Loucy (cell line): ENCODE data around the gene SLC52A1.

Experiments used
- H2AFZ ChIP-seq: fragments of 200-600 bp; sonication (generic); 2 replicates; pipeline ENCODE4 v1.6.0; 2016; ENCODE audit warnings: antibody characterized with exemption, mild to moderate bottlenecking, low read length, moderate library complexity
- H3F3A ChIP-seq: fragments of 200-600 bp; 2 replicates; pipeline ENCODE4 v1.6.0; 2016; ENCODE audit warnings: antibody characterized with exemption, low read depth, mild to moderate bottlenecking
- H3K27me3 ChIP-seq: fragments of 200-600 bp; sonication (generic); 2 replicates; pipeline ENCODE4 v1.6.1; 2014; ENCODE audit warnings: low read length, mild to moderate bottlenecking; ENCODE audit not compliant: insufficient read depth, poor library complexity, severe bottlenecking
- H3K36me3 ChIP-seq: fragments of 200-600 bp; sonication (generic); 2 replicates; pipeline ENCODE4 v1.6.1; 2016; ENCODE audit warnings: low read length; ENCODE audit not compliant: insufficient read depth
- H3K4me1 ChIP-seq: fragments of 200-600 bp; sonication (generic); 2 replicates; pipeline ENCODE4 v1.5.1; 2014; ENCODE audit warnings: low read length, mild to moderate bottlenecking; ENCODE audit not compliant: insufficient read depth, poor library complexity, severe bottlenecking
- H3K4me2 ChIP-seq: fragments of 200-600 bp; sonication (generic); 2 replicates; pipeline ENCODE4 v1.6.0; 2014; ENCODE audit warnings: antibody characterized with exemption, low read length, low read depth, mild to moderate bottlenecking; ENCODE audit not compliant: poor library complexity, severe bottlenecking
- H3K4me3 ChIP-seq: fragments of 200-600 bp; sonication (generic); 2 replicates; pipeline ENCODE4 v1.5.1; 2014; ENCODE audit warnings: low read length, mild to moderate bottlenecking, mixed read lengths; ENCODE audit not compliant: poor library complexity, severe bottlenecking
- H3K79me2 ChIP-seq: fragments of 200-600 bp; sonication (generic); 2 replicates; pipeline ENCODE4 v1.6.1; 2014; ENCODE audit warnings: low read length; ENCODE audit not compliant: insufficient read depth
- H3K9ac ChIP-seq: fragments of 200-600 bp; sonication (generic); 2 replicates; pipeline ENCODE4 v1.6.0; 2014; ENCODE audit warnings: mild to moderate bottlenecking, low read depth, low read length, moderate library complexity; ENCODE audit not compliant: poor library complexity, severe bottlenecking
- H3K9me2 ChIP-seq: fragments of 200-600 bp; sonication (generic); replicated peaks from 2 replicates; pipeline ENCODE4 v1.6.1; 2016; ENCODE audit warnings: low read depth, low read length, mixed read lengths
- H3K9me3 ChIP-seq: fragments of 200-600 bp; sonication (generic); 2 replicates; pipeline ENCODE4 v1.6.1; 2014; ENCODE audit warnings: mild to moderate bottlenecking, antibody characterized with exemption, low read length, low read depth; ENCODE audit not compliant: insufficient read depth
- H4K20me1 ChIP-seq: fragments of 200-600 bp; sonication (generic); 2 replicates; pipeline ENCODE4 v1.6.0; 2014; ENCODE audit warnings: antibody characterized with exemption, low read length, mild to moderate bottlenecking; ENCODE audit not compliant: insufficient read depth, poor library complexity, severe bottlenecking
- EZH2phosphoT487 ChIP-seq: fragments of 200-600 bp; IDR thresholded peaks from 2 replicates; pipeline ENCODE4 v1.6.1; 2018; ENCODE audit warnings: antibody characterized with exemption, mild to moderate bottlenecking, moderate library complexity, borderline replicate concordance
- TF ChIP-seq, protein P1 (sequence below): fragments of 200-600 bp; sonication (generic); conservative IDR thresholded peaks from 2 replicates; pipeline ENCODE4 v1.5.1; 2014; ENCODE audit warnings: mild to moderate bottlenecking, antibody characterized with exemption, low read length

The SLC52A1 gene

DNA sequence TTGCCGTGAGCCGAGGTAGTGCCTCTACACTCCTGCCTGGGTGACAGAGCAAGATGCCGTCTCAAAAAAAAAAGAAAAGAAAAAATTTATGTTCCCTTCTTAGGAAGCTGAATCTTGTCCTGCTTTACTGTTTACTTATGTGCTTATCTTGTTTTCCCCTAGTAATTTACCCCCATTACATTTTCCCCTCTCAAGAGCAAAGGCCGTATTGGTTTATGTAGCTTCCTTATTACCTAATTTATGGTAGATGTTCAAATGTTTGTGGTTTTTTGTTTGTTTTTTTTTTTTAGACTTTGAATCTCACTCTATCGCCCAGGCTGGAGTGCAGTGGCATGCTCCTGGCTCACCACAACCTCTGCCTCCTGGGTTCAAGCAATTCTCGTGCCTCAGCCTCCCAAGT lies 10.3 kb upstream of the SLC52A1 start:
- Histone ChIP-seq H3F3A (no peaks in the 10 kb centered on the region), H3K4me2 (no peak overlapping the region), H3K4me3 (no peak overlapping the region), H3K9me3 (no peaks in the 10 kb centered on the region), H3K4me1 (peaks cover 7% of the 10 kb centered on the region), H4K20me1 (no peaks in the 10 kb centered on the region), H2AFZ (no peak overlapping the region), H3K36me3 (no peaks in the 10 kb centered on the region), H3K9me2 (no peaks in the 10 kb centered on the region), H3K27me3 (no peaks in the 10 kb centered on the region), H3K9ac (no peak overlapping the region), H3K79me2 (no peaks in the 10 kb centered on the region)
- no peak for TF ChIP-seq EZH2phosphoT487
- TF ChIP-seq, protein P1, sequence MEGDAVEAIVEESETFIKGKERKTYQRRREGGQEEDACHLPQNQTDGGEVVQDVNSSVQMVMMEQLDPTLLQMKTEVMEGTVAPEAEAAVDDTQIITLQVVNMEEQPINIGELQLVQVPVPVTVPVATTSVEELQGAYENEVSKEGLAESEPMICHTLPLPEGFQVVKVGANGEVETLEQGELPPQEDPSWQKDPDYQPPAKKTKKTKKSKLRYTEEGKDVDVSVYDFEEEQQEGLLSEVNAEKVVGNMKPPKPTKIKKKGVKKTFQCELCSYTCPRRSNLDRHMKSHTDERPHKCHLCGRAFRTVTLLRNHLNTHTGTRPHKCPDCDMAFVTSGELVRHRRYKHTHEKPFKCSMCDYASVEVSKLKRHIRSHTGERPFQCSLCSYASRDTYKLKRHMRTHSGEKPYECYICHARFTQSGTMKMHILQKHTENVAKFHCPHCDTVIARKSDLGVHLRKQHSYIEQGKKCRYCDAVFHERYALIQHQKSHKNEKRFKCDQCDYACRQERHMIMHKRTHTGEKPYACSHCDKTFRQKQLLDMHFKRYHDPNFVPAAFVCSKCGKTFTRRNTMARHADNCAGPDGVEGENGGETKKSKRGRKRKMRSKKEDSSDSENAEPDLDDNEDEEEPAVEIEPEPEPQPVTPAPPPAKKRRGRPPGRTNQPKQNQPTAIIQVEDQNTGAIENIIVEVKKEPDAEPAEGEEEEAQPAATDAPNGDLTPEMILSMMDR = no peak

GRCh38 chr17:5044630-5045029 lies 9.4 kb upstream of the SLC52A1 start:
- Histone ChIP-seq H3K4me2 (no peak overlapping the region), H3K4me1 (peaks cover 7% of the 10 kb centered on the region), H3K9me2 (no peaks in the 10 kb centered on the region), H4K20me1 (no peaks in the 10 kb centered on the region), H3K27me3 (no peaks in the 10 kb centered on the region), H3K9me3 (no peaks in the 10 kb centered on the region), H3F3A (no peaks in the 10 kb centered on the region), H3K79me2 (no peaks in the 10 kb centered on the region), H3K36me3 (no peaks in the 10 kb centered on the region), H3K9ac (no peak overlapping the region), H3K4me3 (no peak overlapping the region), H2AFZ (no peak overlapping the region)
- no peak for TF ChIP-seq EZH2phosphoT487

DNA sequence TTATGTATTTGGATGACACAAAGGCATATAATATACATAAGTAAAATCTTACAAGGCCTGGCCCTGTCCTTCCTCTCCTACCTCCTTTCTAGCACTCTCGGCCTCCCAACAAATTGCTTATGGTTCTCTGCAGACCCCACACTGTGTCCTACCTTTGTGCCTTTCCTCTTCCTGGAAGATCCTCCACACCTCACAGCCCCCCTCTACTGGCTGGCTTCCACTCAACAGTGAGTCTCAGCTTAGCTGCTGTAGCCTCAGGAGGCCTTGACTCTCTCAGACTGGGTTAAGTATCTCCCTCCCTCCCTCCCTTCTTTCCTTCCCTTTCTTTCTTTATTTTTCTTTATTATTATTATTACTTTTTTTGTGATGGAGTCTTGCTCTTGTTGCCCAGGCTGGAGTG lies 8.3 kb upstream of the SLC52A1 start:
- H3K4me2 ChIP-seq = no peak overlapping the region

More for the DNA sequence above, 8.3 kb upstream of the SLC52A1 start:
- H3F3A ChIP-seq = no peaks in the 10 kb centered on the region
- H3K36me3 ChIP-seq = no peaks in the 10 kb centered on the region
- no peak overlapping the region for H3K4me3 ChIP-seq
- peaks cover 7% of the 10 kb centered on the region for H3K4me1 ChIP-seq
- H2AFZ ChIP-seq = no peak overlapping the region
- TF ChIP-seq, protein P1 = no peak
- no peak for TF ChIP-seq EZH2phosphoT487
- no peaks in the 10 kb centered on the region for H3K9me2 ChIP-seq
- H3K79me2 ChIP-seq = no peaks in the 10 kb centered on the region
- no peak overlapping the region for H3K9ac ChIP-seq
- no peaks in the 10 kb centered on the region for H3K27me3 ChIP-seq
- H4K20me1 ChIP-seq = no peaks in the 10 kb centered on the region
- no peaks in the 10 kb centered on the region for H3K9me3 ChIP-seq
